ENCODE results near the gene ZNF200. TPM values are rescaled to one million over a fixed set of nuclear protein-coding genes. Genes with fewer than 3 reads are reported as not detected.

ZNF200 gene
- total RNA-seq, 4 donors from 2014 or later: 4.9 to 13.0 (median 7.4) TPM

- in situ Hi-C loops (cut with MboI; ENCODE audit: low pct_ligation_motif_present in 1 of 4, low pct_unique_long_range_greater_than_20kb in 1 of 4, low sequenced_read_pairs in 3 of 4): no loop called here
- Histone ChIP-seq H3K27me3 (peaks cover 10% of the 10 kb centered on the region), H3K4me3 (peak overlapping the region; percentile 79 to 99 (median 92)), H3K27ac (peak overlapping the region; percentile 98 to 100 (median 100)), H3K9me3 (peaks cover 0 to 5% of the 10 kb centered on the region in 2 donors), H3K4me1 (peaks cover 5 to 28% (median 25%) of the 10 kb centered on the region in 4 donors), H3K36me3 (peaks cover 0 to 19% (median 2%) of the 10 kb centered on the region in 4 donors)
- no peak for DNase-seq
- intact Hi-C loops (cut with DNase I; ENCODE audit: low total_unique reads): no loop called here
- 18 to 42% methylated on average over 9 to 28 of the region's 29 CpGs for WGBS, 2 donors (ENCODE audit: low coverage in 1 of 2)
- TF ChIP-seq POLR2AphosphoS5 (IDR thresholded peaks at IDR 0.05) (no peak), CTCF (IDR thresholded peaks at IDR 0.05) (no peak), EP300 (IDR thresholded peaks at IDR 0.05; ENCODE audit: low read depth) (no peak), POLR2A (IDR thresholded peaks at IDR 0.05) (no peak)
Observed at GRCh38 chr16:3282103-3282729, 47.3 kb upstream of the ZNF200 start.

- TF ChIP-seq EP300 (IDR thresholded peaks at IDR 0.05; ENCODE audit: low read depth) (no peak), POLR2AphosphoS5 (IDR thresholded peaks at IDR 0.05) (no peak), CTCF (IDR thresholded peaks at IDR 0.05) (no peak), POLR2A (IDR thresholded peaks at IDR 0.05) (no peak)
- peaks cover 10% of the 10 kb centered on the region for H3K27me3 ChIP-seq
- in situ Hi-C loops (cut with MboI; ENCODE audit: low pct_ligation_motif_present in 1 of 4, low pct_unique_long_range_greater_than_20kb in 1 of 4, low sequenced_read_pairs in 3 of 4): no loop called here
- WGBS, 2 donors (ENCODE audit: low coverage in 1 of 2): 85 to 92% methylated on average over 2 to 6 of the region's 6 CpGs
- no peak overlapping the region for H3K27ac ChIP-seq
- intact Hi-C loops (cut with DNase I; ENCODE audit: low total_unique reads): no loop called here
- H3K36me3 ChIP-seq: peaks cover 0 to 10% (median 1%) of the 10 kb centered on the region in 4 donors
- no peaks in the 10 kb centered on the region for H3K9me3 ChIP-seq
- no peak overlapping the region for H3K4me3 ChIP-seq
- DNase-seq: no peak
- peaks cover 5 to 28% (median 25%) of the 10 kb centered on the region in 4 donors for H3K4me1 ChIP-seq
Observed at GRCh38 chr16:3281222-3281820, 46.4 kb upstream of the ZNF200 start.

GRCh38 chr16:3276679-3277078 is 41.7 kb upstream of the ZNF200 start:
- Histone ChIP-seq H3K27ac (no peak overlapping the region), H3K9me3 (no peaks in the 10 kb centered on the region), H3K27me3 (peaks cover 10% of the 10 kb centered on the region), H3K36me3 (no peaks in the 10 kb centered on the region), H3K4me1 (peaks cover 0 to 1% (median under 1%) of the 10 kb centered on the region in 4 donors), H3K4me3 (no peak overlapping the region)
- DNase-seq: no peak
- WGBS, 2 donors (ENCODE audit: low coverage in 1 of 2): 81 to 84% methylated on average over 3 to 5 of the region's 5 CpGs
- in situ Hi-C loops (cut with MboI; ENCODE audit: low pct_ligation_motif_present in 1 of 4, low pct_unique_long_range_greater_than_20kb in 1 of 4, low sequenced_read_pairs in 3 of 4): no loop called here
- intact Hi-C loops (cut with DNase I; ENCODE audit: low total_unique reads): no loop called here
- no peak for TF ChIP-seq CTCF (IDR thresholded peaks at IDR 0.05)
- no peak for TF ChIP-seq POLR2AphosphoS5 (IDR thresholded peaks at IDR 0.05)
- no peak for TF ChIP-seq POLR2A (IDR thresholded peaks at IDR 0.05)
- TF ChIP-seq EP300 (IDR thresholded peaks at IDR 0.05; ENCODE audit: low read depth): no peak

GRCh38 chr16:3274947-3275346 is 40.0 kb upstream of the ZNF200 start:
- no peak for DNase-seq
- no peaks in the 10 kb centered on the region for H3K9me3 ChIP-seq
- intact Hi-C loops (cut with DNase I; ENCODE audit: low total_unique reads): no loop called here
- peaks cover 10% of the 10 kb centered on the region for H3K27me3 ChIP-seq
- H3K4me3 ChIP-seq: no peak overlapping the region
- in situ Hi-C loops (cut with MboI; ENCODE audit: low pct_ligation_motif_present in 1 of 4, low pct_unique_long_range_greater_than_20kb in 1 of 4, low sequenced_read_pairs in 3 of 4): no loop called here
- no peak for TF ChIP-seq EP300 (IDR thresholded peaks at IDR 0.05; ENCODE audit: low read depth)
- TF ChIP-seq CTCF (IDR thresholded peaks at IDR 0.05): no peak
- no peak for TF ChIP-seq POLR2A (IDR thresholded peaks at IDR 0.05)
- TF ChIP-seq POLR2AphosphoS5 (IDR thresholded peaks at IDR 0.05): no peak
- no peaks in the 10 kb centered on the region for H3K36me3 ChIP-seq
- H3K4me1 ChIP-seq: no peaks in the 10 kb centered on the region
- no peak overlapping the region for H3K27ac ChIP-seq
